ENCODE measurements around the gene DHRS9.
"Not testable (repeated sequence)": the region's sequence is repeated elsewhere in the genome, so short reads cannot be mapped to it uniquely, and the experiment has no call there.

Gene DHRS9

DNA sequence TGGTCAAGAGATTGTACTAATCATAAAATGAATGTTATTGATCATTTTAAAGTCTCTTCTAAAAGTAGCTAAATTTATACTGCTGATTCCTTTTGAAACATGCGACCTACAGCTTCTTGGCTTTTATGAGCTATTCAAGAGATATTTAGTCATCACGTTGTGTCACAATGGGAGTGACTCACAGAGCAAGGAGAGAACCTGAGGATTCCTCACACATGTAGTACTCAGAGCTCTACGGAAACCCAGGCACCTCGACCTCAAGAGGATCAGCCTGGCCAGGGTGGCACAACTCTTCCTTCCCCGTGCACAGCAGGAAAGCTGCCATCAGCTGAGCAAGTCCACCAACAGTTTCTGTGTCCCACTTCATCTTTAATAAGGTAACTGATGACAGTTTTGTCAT is at the start of gene DHRS9:
TSS of gene DHRS9 (plus strand) at position 223 of the 400 bp plus-strand sequence. CDS start 12,019 bp downstream, outside the sequence.
- no peak for DNase-seq

- no peak for DNase-seq
Measured at GRCh38 chr2:169023161-169023560, 46.2 kb upstream of the DHRS9 start.

GRCh38 chr2:169026056-169026455 is 43.3 kb upstream of the DHRS9 start:
- DNase-seq = no peak

GRCh38 chr2:169027234-169027633 is 42.1 kb upstream of the DHRS9 start:
- no peak for DNase-seq

- DNase-seq = no peak
Measured at GRCh38 chr2:169029341-169029740, 40.0 kb upstream of the DHRS9 start.

DNA sequence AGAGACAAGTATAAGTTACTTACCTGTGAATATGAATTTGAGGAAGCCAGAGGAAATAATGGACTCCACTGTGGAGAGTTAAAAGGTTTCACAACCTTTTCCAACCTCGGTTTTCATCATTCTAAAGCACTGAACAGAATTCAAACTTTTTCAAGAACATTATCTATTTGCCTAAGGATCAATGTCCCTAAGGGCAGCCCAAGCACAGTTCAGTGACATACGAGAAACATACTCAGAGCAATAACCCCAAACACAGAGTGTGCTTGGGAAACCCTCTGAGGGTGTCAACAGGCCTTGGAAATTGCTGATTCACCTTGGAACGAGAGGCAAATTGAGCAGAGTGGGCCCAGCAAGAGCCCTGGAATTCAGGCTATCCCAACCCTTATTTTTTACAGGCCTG is 38.2 kb upstream of the DHRS9 start, which contains the start of gene ABCB11:
TSS of gene ABCB11 (minus strand) at position 123 of the 400 bp plus-strand sequence. CDS start 13,199 bp downstream, outside the sequence.
- no peak for DNase-seq

- DNase-seq = peak; percentile 70
Measured at GRCh38 chr2:169034256-169034655, 35.1 kb upstream of the DHRS9 start.

GRCh38 chr2:169034984-169035544 is 34.3 kb upstream of the DHRS9 start:
- DNase-seq = no peak

- DNase-seq = no peak
Measured at GRCh38 chr2:169035887-169036286, 33.5 kb upstream of the DHRS9 start.

- DNase-seq = no peak
Measured at GRCh38 chr2:169036736-169037440, 32.5 kb upstream of the DHRS9 start.

GRCh38 chr2:169038338-169038757 is 31.0 kb upstream of the DHRS9 start:
- DNase-seq = no peak

DNA sequence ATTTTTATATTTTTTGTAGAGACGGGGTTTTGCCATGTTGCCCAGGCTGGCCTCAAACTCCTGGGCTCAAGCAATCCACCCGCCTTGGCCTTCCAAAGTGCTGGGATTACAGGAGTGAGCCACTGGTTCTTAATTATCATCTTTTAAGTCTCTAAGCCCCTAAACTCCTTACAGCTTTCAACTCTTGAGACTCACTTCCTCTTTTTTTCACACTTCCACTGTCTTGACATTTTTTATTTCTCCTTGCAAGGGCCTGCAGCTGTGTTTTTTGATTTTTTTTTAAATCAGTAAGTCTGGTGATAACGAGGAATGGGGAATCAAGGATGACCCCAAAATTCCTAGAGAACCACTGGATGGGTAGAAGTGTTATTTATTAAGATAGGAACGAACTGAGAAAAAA is 29.7 kb upstream of the DHRS9 start:
- DNase-seq = no peak

DNA sequence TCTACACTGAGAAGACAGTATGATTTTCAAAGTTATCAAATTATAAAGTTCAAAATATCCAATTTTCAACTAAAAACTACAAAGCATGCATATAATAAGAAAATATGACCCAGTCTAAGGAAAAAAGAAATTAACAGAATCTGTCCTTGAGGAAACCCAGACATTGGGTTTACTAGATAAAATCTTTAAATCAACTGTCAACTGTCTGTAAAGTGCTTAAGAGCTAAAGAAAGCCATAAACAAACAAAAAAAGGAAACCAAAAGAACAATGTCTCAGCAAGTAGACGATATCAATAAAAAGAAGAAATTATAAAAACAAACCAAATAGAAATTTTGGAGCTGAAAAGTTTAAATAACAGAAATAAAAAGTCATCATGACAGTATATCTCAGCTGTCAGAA is 27.8 kb upstream of the DHRS9 start:
- no peak for DNase-seq

- no peak for DNase-seq
Measured at GRCh38 chr2:169042856-169043255, 26.5 kb upstream of the DHRS9 start.

GRCh38 chr2:169046440-169047151 is 22.8 kb upstream of the DHRS9 start:
- peak; percentile 64 for DNase-seq

- DNase-seq = no peak
Measured at GRCh38 chr2:169047256-169048250, 21.8 kb upstream of the DHRS9 start.

GRCh38 chr2:169049142-169049541 is 20.2 kb upstream of the DHRS9 start:
- no peak for DNase-seq

GRCh38 chr2:169050476-169051240 is 18.7 kb upstream of the DHRS9 start:
- no peak for DNase-seq

- not testable (repeated sequence) for DNase-seq
Measured at GRCh38 chr2:169054575-169054974, 14.8 kb upstream of the DHRS9 start.

GRCh38 chr2:169064199-169064598 is 5.2 kb upstream of the DHRS9 start:
- not testable (repeated sequence) for DNase-seq

GRCh38 chr2:169065422-169065821 is 3.9 kb upstream of the DHRS9 start:
- DNase-seq = no peak
